Activated CD4-positive, alpha-beta T cell treated with anti-CD3 and anti-CD28 coated beads, Interleukin-2, amount 50 U/mL, for 16 hours (primary cell): ENCODE measurements around the gene SPINT2.
A peak's percentile ranks its signal among the peaks of the same experiment; 100 is the strongest.

Source experiments
- DNase-seq: peaks from one replicate; pipeline ENCODE4 v3.0.0-alpha.2; 2020

SPINT2 gene

DNA sequence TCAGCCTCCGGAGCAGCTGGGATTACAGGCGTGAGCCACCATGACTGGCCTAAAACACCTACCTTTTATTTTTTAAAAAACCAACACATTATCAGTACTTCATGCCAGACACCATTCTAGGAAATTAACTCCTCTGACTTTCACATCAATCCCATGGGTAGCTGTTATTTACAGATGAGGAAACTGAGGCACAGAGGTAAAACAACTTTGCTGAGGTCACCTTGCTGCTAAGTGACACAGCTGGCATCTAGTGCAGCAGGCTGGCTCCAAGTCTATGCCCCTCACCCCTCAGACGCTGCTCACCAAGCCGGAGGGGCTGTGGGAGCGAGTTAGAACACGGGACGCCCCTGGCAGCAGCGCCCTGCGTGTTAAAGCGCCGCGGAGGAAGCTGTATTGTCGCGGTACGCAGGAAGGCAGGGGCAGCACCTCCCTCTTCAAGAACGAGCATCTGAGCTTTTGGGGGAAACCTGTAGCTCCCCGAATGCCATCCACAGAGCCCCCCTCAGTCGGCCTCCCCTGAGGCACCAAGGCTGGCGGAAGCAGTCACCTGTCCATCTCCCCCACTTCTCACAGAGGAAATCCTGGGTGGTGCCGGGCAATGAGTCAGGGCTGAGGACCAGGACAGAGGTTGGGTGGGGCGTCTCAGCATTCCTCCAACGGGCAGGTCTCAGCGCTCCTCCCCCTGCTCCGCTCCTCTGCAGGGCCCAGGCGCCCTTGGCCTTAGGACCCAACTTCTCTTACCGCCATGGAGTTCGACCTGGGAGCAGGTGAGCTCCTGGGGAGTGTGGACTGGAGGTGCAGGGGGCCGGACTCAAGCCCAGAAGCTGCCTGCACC, 39.4 kb downstream of the SPINT2 start, which contains the start of gene C19orf33:
Gene C19orf33, plus strand, starts transcription at position 735 of the 835 bp plus-strand sequence. Its CDS starts 11 bp downstream, at position 746.
- DNase-seq = no peak

DNA sequence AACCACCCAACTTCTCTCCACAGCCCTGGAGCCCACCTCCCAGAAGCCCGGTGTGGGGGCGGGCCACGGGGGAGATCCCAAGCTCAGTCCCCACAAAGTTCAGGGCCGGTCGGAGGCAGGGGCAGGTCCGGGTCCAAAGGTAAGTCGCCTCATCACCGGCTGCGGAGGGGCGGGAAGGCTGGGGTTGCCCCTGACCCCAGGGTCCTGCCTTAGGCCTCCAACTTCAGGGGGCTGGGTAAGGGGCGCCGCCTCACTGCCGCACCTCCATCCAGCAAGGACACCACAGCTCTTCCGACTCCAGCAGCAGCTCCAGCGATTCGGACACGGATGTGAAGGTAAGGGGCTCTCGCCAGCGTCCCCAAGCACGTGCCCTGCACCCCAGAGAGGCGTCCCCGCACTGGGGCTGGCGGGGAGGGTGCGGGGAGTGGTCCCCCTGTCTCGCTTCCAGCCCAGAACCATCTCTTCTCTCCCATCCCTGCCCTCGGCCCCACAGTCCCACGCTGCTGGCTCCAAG, 40.0 kb downstream of the SPINT2 start:
- no peak for DNase-seq

DNA sequence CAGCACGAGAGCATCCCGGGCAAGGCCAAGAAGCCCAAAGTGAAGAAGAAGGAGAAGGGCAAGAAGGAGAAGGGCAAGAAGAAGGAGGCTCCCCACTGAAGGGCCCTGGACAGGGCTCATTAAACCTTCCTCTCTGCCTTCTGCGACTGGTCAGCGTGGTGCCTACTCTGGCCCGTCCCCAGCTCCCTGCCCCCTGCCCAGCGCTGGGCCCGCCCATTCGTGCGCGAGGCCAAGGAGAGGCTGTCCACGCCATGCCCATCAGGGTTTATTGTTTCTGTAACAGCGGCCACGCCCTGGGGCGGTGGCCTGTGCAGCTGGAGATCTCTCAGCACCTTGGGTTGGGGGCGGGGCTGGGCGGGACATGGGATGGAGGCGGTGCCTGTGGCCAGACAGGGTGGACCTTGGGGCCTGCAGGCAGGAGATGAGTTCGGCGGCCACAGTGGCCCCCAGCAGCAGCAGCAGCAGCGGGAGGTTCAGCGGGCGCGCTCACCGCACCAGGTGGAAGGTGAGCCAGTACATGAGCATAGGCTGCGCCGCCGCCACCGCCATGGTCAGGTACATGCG, 40.6 kb downstream of the SPINT2 start:
- no peak for DNase-seq

DNA sequence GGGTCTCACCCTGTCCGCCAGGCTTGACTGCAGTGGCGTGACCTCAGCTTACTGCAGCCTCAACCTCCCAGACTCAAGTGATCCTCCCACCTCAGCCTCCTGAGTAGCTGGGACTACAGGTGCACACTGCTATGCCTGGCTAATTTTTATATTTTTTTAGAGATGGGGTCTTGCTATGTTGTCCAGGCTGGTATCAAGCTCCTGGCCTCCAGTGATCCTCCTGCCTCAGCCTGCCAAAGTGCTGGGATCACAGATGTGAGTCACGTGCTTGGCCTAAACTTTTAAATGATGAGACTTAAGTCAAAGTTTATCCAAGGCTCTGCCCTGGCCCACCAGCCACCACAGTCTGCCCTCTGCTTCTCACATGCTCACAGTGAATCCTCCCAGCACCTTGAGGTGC, 41.9 kb downstream of the SPINT2 start:
- no peak for DNase-seq

DNA sequence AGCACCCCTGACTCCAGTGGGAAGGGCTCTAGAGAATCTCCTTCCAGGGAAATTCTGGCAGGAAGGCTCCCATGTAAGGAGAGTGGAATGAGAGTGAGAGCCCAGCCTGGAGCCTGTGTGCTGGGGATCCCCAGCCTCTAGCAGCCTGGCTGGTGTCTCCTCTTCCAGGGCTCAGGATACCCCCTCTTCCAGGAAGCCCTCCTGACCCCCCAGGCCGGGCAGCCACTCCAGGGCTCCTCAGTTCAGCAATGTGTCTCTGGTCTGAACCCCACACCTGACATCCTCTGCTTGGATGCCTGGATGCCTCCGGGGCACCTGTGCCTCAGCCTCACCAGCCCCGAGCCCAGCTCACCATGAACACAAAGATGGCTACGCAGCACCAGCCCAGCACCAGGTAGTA, 42.7 kb downstream of the SPINT2 start:
- DNase-seq = no peak

DNA sequence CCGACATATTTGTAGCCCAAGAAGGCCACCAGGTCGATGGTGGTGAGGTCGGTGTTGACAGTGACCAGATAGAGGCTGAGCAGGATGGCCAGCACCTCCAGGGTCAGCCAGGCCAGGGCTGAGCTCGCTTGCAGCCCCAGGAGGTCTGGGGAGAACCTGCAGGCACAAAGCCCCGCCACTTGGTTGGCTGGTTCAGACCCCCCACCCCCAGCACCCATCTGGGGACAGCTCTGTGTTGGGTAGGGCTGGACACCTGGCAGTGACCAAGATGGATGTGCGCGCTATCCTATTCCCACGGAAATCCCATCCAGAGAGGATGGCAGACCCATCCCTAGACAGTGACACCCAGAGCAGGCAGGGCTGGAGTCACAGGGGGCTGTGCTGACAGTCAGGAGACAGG, 43.2 kb downstream of the SPINT2 start:
- DNase-seq = no peak

DNA sequence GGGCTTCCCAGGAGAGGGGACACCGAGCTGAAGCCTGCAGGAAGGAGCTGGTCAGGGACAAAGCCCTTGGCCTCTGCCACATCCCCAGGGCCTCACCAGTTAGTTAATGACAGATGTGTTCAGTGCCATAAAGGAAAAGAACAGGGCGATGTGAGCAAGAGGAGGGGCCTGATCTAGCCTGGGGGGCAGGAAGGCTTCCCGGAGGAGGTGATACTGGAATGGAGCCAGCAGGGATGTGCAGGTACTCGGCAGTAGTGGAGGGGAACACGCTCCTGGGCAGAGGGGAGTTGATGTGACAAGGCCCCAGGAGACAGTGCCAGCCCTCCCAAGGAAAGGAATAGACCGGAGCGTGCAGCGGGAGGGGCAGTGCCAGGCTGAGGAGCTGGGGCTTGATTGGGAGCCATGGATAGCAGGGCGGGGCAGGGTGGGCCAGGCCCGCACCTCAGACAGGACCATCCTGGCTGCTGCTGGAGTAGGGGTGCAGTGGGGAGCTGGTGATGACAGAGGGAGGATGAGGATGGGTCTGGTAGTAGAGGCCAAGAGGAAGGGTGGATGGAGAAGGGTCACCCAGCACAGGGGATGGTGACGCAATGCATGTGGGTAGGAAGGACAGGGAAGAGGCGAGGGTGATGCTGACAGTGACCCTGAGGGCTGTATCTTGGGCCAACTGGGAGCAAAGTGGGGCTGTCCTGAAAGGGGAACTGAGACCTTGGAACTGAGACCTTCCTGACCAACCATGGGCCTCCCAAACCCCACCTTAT, 43.8 kb downstream of the SPINT2 start:
- no peak for DNase-seq

DNA sequence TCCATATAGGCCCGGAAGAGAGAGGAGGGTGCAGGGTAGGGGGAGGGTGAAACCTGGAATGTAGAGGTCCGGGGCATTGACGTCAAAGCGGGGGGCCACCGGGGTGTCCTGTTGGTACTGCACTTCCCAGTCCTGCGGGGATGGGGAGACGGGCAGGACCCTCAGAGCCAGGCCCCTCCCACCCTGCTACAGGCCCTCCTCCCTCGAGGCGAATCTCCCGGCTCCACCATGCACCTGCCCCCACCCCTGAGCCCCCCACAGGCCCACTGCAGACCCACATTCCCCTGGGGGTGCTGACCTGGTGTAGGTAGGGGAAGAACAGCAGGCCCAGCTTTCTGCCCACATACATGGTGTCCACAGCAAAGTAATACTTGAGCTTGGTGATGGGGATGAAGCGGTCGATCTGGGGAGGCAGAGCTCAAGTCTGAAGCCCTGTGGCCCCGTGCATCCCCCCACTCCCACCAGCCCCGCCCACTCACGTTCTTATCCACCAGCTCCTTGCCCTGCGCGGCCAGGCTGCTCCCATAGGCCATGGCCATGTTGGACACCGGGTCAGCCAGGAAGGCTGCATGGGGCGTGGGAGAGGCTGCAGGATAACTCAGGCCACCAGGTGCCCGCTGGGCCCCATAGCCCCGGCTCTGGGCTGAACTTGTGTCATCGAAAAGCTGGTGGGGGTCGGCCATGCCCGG, 44.7 kb downstream of the SPINT2 start:
- DNase-seq = no peak

DNA sequence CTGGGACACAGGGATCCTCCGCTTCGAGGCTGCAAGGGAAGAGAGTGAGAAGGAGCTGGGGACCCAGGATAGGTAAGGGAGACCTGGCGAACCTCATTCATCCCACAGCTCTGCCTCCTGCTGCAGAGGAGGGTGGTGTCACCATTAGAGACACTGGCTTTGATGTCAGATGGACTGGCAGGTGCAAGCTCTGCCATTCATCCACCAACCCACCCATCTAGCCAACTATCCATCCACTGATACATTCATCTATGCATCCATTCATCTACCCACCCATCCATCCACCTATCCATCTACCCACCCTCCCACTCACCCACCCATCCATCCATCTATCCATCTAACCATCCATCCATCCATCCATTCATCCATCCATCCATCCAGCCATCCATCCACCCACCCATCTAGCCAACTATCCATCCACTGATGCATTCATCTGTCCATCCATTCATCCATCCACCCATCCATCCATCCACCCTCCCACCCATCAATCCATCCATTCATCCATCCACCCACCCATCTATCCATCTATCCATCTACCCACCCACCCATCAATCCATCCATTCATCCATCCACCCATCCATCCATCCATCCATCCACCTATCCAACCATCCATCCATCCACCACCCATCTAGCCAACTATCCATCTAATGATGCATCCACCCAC, 45.4 kb downstream of the SPINT2 start:
- no peak for DNase-seq

DNA sequence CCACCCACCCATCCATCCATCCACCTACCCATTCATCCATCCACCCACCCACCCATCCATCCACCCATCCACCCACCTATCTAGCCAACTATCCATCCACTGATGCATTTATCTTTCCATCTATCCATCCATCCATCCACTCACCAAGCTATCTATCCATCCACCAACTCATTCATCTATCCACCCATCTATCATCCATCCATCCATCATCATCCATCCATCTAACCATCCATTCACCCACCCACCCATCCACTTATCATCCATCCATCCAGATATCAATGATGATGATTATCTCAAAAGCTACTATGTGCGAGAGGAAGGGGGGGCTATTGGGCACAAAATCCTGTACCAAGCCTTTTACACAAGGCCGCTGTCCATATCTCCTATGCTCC, 45.9 kb downstream of the SPINT2 start:
- DNase-seq = no peak

DNA sequence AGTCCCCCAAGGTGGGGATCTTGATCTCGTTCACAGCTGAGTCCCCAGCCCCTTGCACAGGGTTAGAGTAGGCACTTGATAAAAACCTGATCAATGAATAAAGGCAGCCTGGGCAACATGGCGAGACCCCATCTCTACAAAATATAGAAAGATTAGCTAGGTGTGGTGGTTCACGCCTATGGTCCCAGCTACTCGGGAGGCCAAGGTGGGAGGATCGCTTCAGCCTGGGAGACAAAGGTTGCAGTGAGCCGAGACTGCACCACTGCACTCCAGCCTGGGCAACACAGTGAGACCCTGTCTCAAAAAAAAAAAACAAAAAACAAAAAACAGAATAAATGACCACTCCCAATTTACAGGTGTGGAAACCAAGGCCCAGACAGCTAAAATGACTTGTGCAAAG, 46.6 kb downstream of the SPINT2 start:
- DNase-seq = no peak

DNA sequence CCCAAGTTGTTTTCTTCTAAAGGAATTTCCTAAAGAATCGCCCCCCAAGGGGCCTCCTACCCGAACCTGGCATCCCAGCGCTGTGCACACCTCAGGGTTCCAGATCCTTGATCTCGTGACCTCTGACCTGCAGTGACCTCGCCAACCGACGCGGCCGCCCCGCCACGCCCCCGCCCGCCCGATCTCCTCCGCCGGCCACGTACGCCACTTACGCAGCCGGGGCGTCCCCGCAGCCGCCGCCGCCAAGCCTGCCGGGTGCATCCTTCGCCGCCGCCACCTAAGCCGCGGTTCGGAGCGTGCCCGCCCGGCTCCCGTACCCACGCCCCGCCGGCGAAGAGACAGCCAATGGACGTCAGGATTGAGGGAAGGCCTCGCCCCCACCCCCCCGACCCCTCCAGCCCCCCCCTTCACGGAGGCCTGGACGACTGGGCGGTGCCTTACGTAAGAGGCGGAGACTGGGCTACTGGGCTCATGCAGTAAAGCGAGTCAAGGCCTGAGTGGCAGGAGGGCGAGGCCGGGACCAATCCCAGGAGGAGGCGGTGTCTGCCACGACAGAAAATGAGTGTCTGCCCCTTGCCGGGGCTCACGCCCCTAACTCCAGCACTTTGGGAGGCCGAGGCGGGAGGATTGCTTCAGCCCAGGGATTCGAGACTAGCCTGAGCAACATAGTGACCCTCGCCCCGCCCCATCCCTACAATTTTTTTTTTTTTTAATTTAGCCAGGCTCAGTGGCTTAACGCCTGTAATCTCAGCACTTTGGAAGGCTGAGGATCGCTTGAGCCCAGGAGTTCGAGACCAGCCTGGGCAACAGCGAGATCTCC, 51.5 kb downstream of the SPINT2 start, which contains the start of gene YIF1B:
Gene YIF1B, minus strand, starts transcription at position 291 of the 820 bp plus-strand sequence. Its CDS starts 30 bp downstream, at position 261.
- DNase-seq = peak; percentile 98

DNA sequence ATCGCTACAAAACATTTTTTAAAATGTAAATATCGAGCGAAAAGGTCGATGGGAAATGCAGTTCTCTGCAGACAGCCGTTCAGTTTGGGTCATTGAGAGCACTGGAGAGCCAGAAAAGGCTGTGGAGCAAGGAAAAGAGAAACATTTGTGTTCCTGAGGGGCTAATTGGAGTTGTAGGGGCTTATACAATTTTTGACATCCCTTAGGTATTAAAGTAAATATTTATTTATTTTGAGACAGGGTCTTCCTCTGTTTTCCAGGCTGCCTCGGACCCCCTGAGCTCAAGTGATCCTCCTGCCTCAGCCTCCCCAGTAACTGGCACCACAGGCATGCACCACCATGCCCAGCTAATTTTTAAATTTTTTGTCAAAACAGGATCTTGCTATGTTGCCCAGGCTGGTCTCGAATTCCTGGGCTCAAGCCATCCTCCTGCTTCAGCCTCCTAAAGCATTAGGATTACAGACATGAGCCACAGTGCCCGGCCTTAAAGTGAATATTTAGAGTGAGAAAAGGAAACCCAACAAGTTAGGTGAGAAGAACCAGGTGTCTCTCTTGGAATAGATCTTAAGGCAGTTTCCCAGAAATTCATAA, 52.2 kb downstream of the SPINT2 start:
- DNase-seq = no peak

DNA sequence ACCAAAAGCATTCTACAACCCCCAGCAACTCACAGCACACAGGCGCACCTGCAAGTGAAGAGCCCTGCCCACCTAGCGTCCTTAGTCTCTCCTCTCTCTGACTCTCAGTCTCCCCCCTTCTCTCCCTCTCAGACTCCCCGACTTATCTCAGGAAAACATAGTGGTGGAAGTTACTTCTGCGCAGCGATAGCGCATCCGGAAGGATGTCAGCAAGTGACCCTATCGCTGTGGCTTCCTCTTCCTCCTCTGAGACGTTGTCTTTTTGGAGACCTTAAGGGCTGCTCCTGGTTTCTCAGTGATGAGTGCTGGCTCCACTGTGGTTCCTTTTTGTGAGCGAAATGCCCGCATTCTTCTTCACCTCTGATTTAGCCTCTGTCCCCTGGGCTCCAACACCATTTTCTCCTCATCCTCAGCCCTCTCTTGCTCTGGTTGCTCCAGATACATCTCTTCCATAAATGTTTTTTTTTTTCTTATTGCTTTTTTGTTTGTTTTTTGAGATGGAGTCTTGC, 52.8 kb downstream of the SPINT2 start:
- peak; percentile 49 for DNase-seq

DNA sequence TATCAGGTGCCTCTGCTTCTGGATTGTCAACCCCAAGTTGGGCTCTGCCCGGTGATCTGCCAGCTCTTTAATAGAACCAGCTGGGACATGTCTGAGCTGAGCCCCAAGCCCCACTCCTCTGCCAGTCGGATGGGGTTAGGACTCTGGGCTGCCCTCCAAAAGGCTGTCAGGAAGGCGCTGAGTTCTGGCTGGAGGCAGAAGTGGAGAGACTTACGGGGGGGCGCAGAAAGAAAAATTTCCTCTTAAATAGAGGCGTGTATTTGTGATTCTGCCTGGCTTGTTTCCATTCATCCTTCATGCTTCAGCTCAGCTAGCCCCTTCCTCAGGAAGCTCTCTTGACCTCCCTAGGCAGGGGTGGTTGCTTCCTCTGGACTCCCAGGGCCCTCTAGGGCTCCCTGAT, 54.3 kb downstream of the SPINT2 start:
- no peak for DNase-seq

DNA sequence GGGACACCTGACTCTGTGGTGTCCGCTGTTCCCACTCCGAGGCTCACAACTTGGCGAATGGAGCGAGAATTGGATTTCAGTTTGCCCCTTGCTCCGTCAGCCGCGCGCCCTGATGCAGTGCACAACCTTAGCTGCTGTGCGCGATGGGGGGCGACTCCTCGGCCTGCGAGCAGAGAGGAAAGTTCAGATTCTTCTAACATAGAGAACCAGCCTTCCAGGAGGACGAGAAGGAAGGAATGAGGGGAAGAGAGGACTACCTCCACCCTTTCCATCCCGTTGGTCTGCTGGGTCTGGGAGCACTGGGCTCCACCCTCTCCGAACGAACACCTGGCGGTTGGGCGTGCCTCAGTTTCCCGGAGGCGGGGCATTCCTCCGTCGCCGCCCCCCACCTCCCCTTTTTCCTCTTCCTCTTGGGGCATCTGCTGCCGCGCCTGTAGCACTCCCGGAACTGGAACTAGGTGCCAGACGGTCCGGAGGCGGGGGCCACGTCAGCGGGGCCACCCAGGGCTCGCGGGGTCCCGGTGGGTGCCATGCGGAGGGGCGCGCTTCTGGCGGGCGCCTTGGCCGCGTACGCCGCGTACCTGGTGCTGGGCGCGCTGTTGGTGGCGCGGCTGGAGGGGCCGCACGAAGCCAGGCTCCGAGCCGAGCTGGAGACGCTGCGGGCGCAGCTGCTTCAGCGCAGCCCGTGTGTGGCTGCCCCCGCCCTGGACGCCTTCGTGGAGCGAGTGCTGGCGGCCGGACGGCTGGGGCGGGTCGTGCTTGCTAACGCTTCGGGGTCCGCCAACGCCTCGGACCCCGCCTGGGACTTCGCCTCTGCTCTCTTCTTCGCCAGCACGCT, 55.3 kb downstream of the SPINT2 start, which contains the start of gene KCNK6:
Gene KCNK6, plus strand, starts transcription at position 425 of the 838 bp plus-strand sequence. Its CDS starts 106 bp downstream, at position 531.
- DNase-seq = peak; percentile 61

DNA sequence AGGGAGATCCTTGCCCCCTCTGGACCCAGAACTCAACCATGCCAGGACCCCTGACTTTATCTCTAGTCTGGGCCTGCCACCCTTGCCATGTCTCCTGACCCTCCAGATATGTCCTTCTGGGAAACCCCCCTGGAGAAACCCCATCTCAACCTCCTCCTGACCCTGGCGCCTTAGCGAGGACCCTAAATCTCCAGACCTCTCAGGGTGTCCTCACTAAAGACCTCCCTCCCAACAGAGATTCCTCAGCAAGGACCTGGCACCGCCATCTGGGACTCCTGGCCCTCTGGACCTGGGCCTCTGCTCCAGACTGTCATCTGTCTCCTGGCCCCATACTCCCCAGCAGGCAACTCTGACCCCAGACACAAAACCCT, 56.6 kb downstream of the SPINT2 start:
- no peak for DNase-seq

DNA sequence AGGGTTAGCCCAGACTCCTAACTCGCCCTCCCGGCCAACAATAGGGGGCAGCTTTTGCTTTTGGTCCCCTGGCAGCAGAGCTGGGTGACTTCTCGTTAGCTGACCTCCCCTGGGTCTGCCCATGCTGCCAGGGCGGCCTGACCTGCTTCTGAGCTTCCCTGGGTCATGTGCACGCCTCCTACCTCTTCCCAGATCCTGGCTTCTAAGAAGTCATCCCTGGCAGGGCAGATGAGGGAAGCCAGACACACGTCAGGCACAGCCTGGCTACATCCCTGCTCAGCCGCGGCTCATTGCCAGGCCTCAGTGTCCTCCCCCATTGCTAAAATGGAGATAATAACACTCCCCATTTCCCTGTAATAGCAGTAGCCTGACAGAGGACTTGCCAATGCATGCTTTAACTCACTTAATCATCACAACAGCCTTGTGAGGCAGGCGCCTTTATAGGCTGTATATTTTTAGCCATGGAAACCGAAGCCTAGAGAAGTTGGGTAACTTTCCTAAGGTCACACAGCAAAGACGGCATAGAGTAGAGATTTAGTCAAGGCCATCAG, 57.3 kb downstream of the SPINT2 start:
- DNase-seq = no peak

DNA sequence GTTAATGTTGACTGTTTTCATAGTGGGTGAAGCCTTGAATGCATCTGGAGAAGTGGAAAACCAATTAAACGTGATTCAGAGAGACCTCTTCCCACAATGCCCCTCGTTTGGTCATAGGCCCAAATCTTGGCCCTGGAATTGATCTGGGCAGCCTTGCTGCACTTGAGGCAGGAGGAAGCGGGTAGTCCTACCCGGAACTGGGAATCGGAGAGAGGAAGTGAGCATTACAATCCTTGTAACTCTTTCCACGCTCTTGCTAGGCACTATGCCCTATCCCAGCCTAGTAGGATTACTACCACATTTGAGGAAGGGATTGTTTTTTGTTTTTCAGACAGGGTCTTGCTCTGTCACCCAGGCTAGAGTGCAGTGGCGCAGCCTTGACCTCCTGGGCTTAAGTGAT, 58.9 kb downstream of the SPINT2 start:
- DNase-seq = no peak
